Neural cell (in vitro differentiated cells): ENCODE results near the gene SMTNL1. TPM values are rescaled to one million over a fixed set of nuclear protein-coding genes. Genes with fewer than 3 reads are reported as not detected.

ENCODE experiments used
- H2AFZ ChIP-seq: fragments of 200-600, 300-800 bp; sonication (generic), shearing (Covaris generic); 2 replicates; pipeline ENCODE4 v1.6.0; 2014; ENCODE audit warnings: low read depth, mild to moderate bottlenecking, antibody characterized with exemption, low read length, moderate library complexity
- H3F3A ChIP-seq: fragments of 200-600 bp; shearing (Covaris generic); 2 replicates; pipeline ENCODE4 v1.6.1; 2016; ENCODE audit warnings: mild to moderate bottlenecking, moderate library complexity, mixed read lengths, antibody characterized with exemption, low read length; ENCODE audit not compliant: insufficient read depth, poor library complexity, severe bottlenecking
- H3K27ac ChIP-seq: fragments of 200-600, 300-800 bp; sonication (generic), shearing (Covaris generic); 2 replicates; pipeline ENCODE4 v1.5.1; 2014; ENCODE audit warnings: mild to moderate bottlenecking, low read length, moderate library complexity
- H3K27me3 ChIP-seq: fragments of 300-800, 200-600 bp; sonication (generic), shearing (Covaris generic); 2 replicates; pipeline ENCODE4 v1.6.0; 2014; ENCODE audit warnings: mild to moderate bottlenecking, low read depth, low read length, moderate library complexity; ENCODE audit not compliant: insufficient read depth
- H3K36me3 ChIP-seq: fragments of 300-800, 200-600 bp; sonication (generic), shearing (Covaris generic); 2 replicates; pipeline ENCODE4 v1.5.1; 2014; ENCODE audit warnings: mild to moderate bottlenecking, antibody characterized with exemption, low read length, moderate library complexity; ENCODE audit not compliant: insufficient read depth
- H3K4me2 ChIP-seq: fragments of 300-800, 200-600 bp; sonication (generic), shearing (Covaris generic); 2 replicates; pipeline ENCODE4 v1.6.0; 2014; ENCODE audit warnings: mild to moderate bottlenecking, low read length
- H3K4me3 ChIP-seq: fragments of 300-800, 200-600 bp; sonication (generic), shearing (Covaris generic); 2 replicates; pipeline ENCODE4 v1.5.1; 2014; ENCODE audit warnings: mild to moderate bottlenecking, low read length, moderate library complexity
- H3K79me2 ChIP-seq: fragments of 200-600 bp; shearing (Covaris generic); replicated peaks from 2 replicates; pipeline ENCODE4 v1.6.0; 2014; ENCODE audit warnings: mild to moderate bottlenecking, low read length, moderate library complexity; ENCODE audit not compliant: insufficient read depth
- H3K9ac ChIP-seq: fragments of 300-800, 200-600 bp; sonication (generic), shearing (Covaris generic); 2 replicates; pipeline ENCODE4 v1.6.1; 2016; ENCODE audit warnings: mild to moderate bottlenecking, low read length, mixed read lengths
- H3K9me2 ChIP-seq: fragments of 200-600 bp; shearing (Covaris generic); 2 replicates; pipeline ENCODE4 v1.6.1; 2016; ENCODE audit warnings: mild to moderate bottlenecking, low read length, mixed read lengths; ENCODE audit not compliant: insufficient read depth
- H3K9me3 ChIP-seq: fragments of 200-600, 300-800 bp; sonication (generic), shearing (Covaris generic); 2 replicates; pipeline ENCODE4 v1.6.1; 2016; ENCODE audit warnings: mild to moderate bottlenecking, mixed run types, low read length, moderate library complexity, mixed read lengths
- H4K20me1 ChIP-seq: fragments of 200-600 bp; shearing (Covaris generic); 2 replicates; pipeline ENCODE4 v1.6.1; 2016; ENCODE audit warnings: mild to moderate bottlenecking, mixed run types; ENCODE audit not compliant: insufficient read depth
- CTCF ChIP-seq: fragments of 450-650 bp; IDR thresholded peaks from 2 replicates; pipeline ENCODE4 v1.5.1; 2014; ENCODE audit warnings: antibody characterized with exemption, mild to moderate bottlenecking, moderate library complexity; ENCODE audit not compliant: poor library complexity, severe bottlenecking
- EP300 ChIP-seq: fragments of 450-650 bp; conservative IDR thresholded peaks from 2 replicates; pipeline ENCODE4 v1.6.1; 2014; ENCODE audit warnings: antibody characterized with exemption, mild to moderate bottlenecking, moderate library complexity; ENCODE audit not compliant: poor library complexity, severe bottlenecking
- EZH2 ChIP-seq: fragments of 200-600, 300-800 bp; shearing (Covaris generic), sonication (generic); IDR thresholded peaks from 2 replicates; pipeline ENCODE4 v1.6.1; 2014; ENCODE audit warnings: antibody characterized with exemption, low read length, borderline replicate concordance, mild to moderate bottlenecking; ENCODE audit not compliant: insufficient read depth, poor library complexity, severe bottlenecking
- MXI1 ChIP-seq: fragments of 450-650 bp; conservative IDR thresholded peaks from 2 replicates; pipeline ENCODE4 v1.6.1; 2014; ENCODE audit warnings: antibody characterized with exemption, mild to moderate bottlenecking; ENCODE audit not compliant: poor library complexity, severe bottlenecking
- POLR2AphosphoS5 ChIP-seq: IDR thresholded peaks from 2 replicates; pipeline ENCODE4 v1.6.1; 2012
- RAD21 ChIP-seq: fragments of 450-650 bp; conservative IDR thresholded peaks from 2 replicates; pipeline ENCODE4 v1.6.1; 2014; ENCODE audit warnings: antibody characterized with exemption, mild to moderate bottlenecking, moderate library complexity
- SMC3 ChIP-seq: fragments of 450-650 bp; conservative IDR thresholded peaks from 2 replicates; pipeline ENCODE4 v1.6.1; 2014; ENCODE audit warnings: antibody characterized with exemption, mild to moderate bottlenecking, moderate library complexity; ENCODE audit not compliant: poor library complexity
- TAF1 ChIP-seq: IDR thresholded peaks from 2 replicates; pipeline ENCODE4 v1.6.1; 2012; ENCODE audit warnings: low read depth
- polyA plus RNA-seq: library from polyadenylated mRNA; depleted of rRNA; stranded (reverse); fragments of >200 nt; gene quantifications from 2 replicates; pipeline ENCODE4 v1.2.3, GENCODE V29; 2014
- TF ChIP-seq, protein P1 (sequence below): IDR thresholded peaks from 2 replicates; pipeline ENCODE4 v1.6.1; 2012; ENCODE audit warnings: borderline replicate concordance

Gene SMTNL1
- polyA plus RNA-seq, 1 donor from 2014 or later = not detected

DNA sequence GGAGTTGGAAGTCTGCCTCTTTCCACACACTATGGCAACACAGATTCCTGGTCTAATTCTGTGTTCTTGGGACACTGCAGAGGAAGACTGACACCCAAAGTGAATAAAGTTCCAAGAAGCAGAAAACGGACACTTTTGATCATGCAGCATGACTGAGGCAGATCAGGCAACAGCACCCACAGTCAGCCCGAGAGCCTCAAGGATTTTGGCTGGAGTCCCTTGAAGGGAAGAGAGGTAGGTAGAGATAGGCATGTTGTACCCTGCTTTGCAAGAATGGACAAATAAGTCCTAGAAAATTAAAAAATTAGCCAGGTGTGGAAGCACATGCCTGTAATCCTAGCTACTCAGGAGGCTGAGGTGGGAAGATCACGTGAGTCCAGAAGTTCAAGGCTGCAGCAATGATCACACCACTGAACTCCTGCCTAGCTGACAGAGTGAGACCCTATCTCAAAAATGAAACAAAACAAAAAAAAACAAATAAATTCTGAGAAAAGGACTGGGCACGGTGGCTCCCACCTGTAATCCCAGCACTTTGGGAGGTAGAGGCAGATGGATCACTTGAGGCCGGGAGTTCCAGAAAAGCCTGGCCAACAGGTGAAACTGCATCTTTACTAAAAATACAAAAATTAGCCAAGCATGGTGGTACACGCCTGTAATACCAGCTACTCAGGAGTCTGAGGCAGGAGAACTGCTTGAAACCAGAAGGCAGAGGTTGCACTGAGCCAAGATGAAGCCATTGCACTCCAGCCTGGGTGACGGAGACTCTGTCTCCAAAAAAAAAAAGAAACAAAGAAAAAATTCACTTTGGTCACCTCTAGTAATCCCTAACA lies 28.8 kb upstream of the SMTNL1 start:
- Histone ChIP-seq H3K4me3 (no peak overlapping the region), H2AFZ (no peak overlapping the region), H3K36me3 (no peaks in the 10 kb centered on the region), H3K9ac (no peak overlapping the region), H3K4me2 (no peak overlapping the region), H3K27me3 (peaks cover 16% of the 10 kb centered on the region), H3K9me3 (no peaks in the 10 kb centered on the region), H3F3A (no peaks in the 10 kb centered on the region), H4K20me1 (no peaks in the 10 kb centered on the region), H3K79me2 (no peaks in the 10 kb centered on the region), H3K27ac (no peak overlapping the region), H3K9me2 (no peaks in the 10 kb centered on the region)
- TF ChIP-seq POLR2AphosphoS5 (no peak), SMC3 (no peak), EZH2 (no peak), CTCF (no peak), TAF1 (no peak), RAD21 (no peak), EP300 (no peak)

DNA sequence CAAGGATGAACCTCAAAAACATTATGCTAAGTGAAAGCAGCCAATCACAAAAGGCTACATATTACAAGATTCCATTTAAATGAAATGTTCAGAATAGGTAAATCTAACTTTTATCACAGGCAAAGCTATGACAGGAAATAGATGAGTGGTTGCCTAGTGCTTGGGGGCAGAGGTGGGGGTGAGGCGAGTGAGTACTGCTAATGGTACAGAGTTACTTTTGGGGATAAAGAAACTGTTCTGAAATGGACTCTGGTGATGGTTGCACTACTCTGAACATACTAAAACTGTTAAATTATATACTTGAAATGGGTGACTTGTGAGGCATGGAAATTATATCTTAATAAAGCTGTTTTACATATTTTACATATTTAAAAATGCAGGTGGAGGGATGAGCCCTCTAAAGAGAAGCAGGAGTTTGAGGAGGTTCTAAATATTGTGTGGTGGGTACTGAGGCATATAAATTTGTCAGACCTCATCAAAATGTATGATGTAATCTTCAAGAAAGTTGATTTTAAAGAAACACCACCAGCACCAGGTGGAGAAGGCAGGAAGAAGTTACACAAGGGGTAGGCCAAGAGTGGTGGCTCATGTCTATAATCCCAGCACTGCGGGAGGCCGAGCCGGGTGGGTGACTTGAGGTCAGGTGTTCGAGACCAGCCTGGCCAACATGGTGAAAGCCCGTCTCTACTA lies 25.5 kb upstream of the SMTNL1 start:
- Histone ChIP-seq H3K36me3 (no peaks in the 10 kb centered on the region), H3K9ac (no peak overlapping the region), H4K20me1 (no peaks in the 10 kb centered on the region), H3K9me2 (no peaks in the 10 kb centered on the region), H3K27me3 (peaks cover 49% of the 10 kb centered on the region), H3K4me3 (no peak overlapping the region), H3K79me2 (no peaks in the 10 kb centered on the region), H2AFZ (no peak overlapping the region), H3K4me2 (no peak overlapping the region), H3K9me3 (no peaks in the 10 kb centered on the region), H3F3A (no peaks in the 10 kb centered on the region), H3K27ac (no peak overlapping the region)
- TF ChIP-seq TAF1 = no peak
- TF ChIP-seq EZH2 = no peak
- TF ChIP-seq RAD21 = no peak
- TF ChIP-seq MXI1 = no peak
- no peak for TF ChIP-seq CTCF
- TF ChIP-seq EP300 = no peak
- TF ChIP-seq POLR2AphosphoS5 = no peak
- TF ChIP-seq, protein P1, sequence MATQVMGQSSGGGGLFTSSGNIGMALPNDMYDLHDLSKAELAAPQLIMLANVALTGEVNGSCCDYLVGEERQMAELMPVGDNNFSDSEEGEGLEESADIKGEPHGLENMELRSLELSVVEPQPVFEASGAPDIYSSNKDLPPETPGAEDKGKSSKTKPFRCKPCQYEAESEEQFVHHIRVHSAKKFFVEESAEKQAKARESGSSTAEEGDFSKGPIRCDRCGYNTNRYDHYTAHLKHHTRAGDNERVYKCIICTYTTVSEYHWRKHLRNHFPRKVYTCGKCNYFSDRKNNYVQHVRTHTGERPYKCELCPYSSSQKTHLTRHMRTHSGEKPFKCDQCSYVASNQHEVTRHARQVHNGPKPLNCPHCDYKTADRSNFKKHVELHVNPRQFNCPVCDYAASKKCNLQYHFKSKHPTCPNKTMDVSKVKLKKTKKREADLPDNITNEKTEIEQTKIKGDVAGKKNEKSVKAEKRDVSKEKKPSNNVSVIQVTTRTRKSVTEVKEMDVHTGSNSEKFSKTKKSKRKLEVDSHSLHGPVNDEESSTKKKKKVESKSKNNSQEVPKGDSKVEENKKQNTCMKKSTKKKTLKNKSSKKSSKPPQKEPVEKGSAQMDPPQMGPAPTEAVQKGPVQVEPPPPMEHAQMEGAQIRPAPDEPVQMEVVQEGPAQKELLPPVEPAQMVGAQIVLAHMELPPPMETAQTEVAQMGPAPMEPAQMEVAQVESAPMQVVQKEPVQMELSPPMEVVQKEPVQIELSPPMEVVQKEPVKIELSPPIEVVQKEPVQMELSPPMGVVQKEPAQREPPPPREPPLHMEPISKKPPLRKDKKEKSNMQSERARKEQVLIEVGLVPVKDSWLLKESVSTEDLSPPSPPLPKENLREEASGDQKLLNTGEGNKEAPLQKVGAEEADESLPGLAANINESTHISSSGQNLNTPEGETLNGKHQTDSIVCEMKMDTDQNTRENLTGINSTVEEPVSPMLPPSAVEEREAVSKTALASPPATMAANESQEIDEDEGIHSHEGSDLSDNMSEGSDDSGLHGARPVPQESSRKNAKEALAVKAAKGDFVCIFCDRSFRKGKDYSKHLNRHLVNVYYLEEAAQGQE = no peak
- TF ChIP-seq SMC3 = no peak
